GM13977 (cell line): ENCODE measurements around the gene COMT.

Experiments used
- DNase-seq: peaks from one replicate; pipeline ENCODE4 v3.0.0; 2012; ENCODE audit warnings: low spot score
- in situ Hi-C: fragments of 300-500 bp; cut with MboI; formaldehyde crosslinking; loops from one replicate; pipeline ENCODE4 v1.12.0; 2022; ENCODE audit warnings: low sequenced_read_pairs, low pct_unique_long_range_greater_than_20kb, mixed read lengths, inconsistent platforms; ENCODE audit not compliant: unreplicated experiment
- TF ChIP-seq, protein P1 (sequence below): IDR thresholded peaks from 2 replicates; pipeline ENCODE4 v1.5.1; 2012; ENCODE audit warnings: mild to moderate bottlenecking, control low read depth; ENCODE audit not compliant: insufficient read depth; ENCODE audit errors: extremely low read depth, missing control alignments

Gene COMT

GRCh38 chr22:19948057-19948760 is 6.6 kb downstream of the COMT start:
- DNase-seq = no peak
- TF ChIP-seq, protein P1, sequence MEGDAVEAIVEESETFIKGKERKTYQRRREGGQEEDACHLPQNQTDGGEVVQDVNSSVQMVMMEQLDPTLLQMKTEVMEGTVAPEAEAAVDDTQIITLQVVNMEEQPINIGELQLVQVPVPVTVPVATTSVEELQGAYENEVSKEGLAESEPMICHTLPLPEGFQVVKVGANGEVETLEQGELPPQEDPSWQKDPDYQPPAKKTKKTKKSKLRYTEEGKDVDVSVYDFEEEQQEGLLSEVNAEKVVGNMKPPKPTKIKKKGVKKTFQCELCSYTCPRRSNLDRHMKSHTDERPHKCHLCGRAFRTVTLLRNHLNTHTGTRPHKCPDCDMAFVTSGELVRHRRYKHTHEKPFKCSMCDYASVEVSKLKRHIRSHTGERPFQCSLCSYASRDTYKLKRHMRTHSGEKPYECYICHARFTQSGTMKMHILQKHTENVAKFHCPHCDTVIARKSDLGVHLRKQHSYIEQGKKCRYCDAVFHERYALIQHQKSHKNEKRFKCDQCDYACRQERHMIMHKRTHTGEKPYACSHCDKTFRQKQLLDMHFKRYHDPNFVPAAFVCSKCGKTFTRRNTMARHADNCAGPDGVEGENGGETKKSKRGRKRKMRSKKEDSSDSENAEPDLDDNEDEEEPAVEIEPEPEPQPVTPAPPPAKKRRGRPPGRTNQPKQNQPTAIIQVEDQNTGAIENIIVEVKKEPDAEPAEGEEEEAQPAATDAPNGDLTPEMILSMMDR = no peak
- in situ Hi-C loops = no loop called here

DNA sequence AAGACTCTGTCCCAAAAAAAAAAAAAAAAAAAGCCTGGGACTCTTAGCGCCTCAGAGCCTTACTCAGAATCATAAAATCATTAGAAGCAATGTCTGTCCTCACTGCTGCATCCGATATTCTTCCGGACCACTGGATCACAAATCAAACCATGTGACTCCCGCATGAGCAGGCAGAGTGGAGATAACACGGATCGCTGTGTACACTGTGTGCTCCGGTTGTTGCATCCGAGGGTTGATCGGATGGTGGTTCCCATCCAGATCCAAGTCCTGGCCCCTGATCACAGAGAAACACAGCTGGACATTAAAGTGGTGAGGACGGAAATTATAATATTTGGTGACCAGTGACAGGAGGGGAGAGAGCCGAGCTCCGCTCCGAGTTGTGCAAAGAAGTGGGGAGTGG is 9.8 kb downstream of the COMT start:
- in situ Hi-C loops = loop anchor here (25.0 kb wide), 2 partner anchors 89 to 336 kb away; partner anchors contain the start of genes GNB1L and RTL10
- no peak for DNase-seq
- TF ChIP-seq, protein P1 = no peak

DNA sequence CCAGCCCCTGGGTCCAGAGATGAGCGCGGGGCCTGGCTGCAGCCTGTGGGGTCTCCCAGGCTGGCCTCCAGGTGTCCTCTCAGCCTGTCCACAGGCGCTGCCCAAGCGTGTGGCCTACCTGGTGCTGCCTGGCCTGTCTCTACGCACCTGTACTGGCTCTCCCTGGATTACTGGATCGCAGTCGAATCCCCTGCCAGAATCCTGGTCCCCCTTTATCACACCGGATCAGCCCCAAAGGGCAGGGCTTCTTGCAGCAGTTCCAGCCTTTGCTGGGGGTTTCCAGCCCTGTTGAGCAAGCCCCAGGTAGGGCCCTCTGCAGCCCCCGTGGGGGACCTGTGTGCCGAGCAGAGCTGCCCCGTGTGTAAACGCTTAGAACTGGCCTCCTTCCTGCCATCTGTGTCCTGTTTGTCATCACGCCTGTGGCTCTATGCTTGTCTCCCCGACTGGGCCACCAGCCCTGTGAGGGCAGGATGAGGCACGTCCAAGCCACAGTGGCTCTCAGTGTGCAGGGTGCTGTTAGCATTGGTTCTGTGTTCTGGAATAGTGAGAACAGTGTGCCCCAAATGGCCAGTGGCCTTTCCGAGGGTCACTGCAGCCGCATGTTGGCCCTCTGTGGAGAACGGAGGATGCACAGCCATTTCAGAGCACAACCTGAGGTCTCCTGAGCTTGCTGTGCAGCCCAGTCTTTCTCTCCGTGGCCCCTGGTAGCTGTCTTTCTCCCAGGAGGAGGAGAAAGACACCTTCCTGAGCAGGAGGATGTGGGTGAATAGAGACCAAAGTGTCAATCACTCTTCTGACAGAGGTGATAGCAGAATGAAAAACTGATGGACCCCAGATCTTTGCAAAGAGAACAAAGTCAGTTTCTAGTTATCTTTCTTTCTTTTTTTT is 13.9 kb downstream of the COMT start:
- in situ Hi-C loops = loop anchor here (25.0 kb wide), 2 partner anchors 93 to 332 kb away; partner anchors contain the start of genes GNB1L and RTL10
- TF ChIP-seq, protein P1 = no peak
- no peak for DNase-seq

GRCh38 chr22:19957445-19957844 is 15.9 kb downstream of the COMT start:
- TF ChIP-seq, protein P1 = no peak
- in situ Hi-C loops = loop anchor here (25.0 kb wide), 2 partner anchors 95 to 330 kb away; partner anchors contain the start of genes GNB1L and RTL10
- no peak for DNase-seq

DNA sequence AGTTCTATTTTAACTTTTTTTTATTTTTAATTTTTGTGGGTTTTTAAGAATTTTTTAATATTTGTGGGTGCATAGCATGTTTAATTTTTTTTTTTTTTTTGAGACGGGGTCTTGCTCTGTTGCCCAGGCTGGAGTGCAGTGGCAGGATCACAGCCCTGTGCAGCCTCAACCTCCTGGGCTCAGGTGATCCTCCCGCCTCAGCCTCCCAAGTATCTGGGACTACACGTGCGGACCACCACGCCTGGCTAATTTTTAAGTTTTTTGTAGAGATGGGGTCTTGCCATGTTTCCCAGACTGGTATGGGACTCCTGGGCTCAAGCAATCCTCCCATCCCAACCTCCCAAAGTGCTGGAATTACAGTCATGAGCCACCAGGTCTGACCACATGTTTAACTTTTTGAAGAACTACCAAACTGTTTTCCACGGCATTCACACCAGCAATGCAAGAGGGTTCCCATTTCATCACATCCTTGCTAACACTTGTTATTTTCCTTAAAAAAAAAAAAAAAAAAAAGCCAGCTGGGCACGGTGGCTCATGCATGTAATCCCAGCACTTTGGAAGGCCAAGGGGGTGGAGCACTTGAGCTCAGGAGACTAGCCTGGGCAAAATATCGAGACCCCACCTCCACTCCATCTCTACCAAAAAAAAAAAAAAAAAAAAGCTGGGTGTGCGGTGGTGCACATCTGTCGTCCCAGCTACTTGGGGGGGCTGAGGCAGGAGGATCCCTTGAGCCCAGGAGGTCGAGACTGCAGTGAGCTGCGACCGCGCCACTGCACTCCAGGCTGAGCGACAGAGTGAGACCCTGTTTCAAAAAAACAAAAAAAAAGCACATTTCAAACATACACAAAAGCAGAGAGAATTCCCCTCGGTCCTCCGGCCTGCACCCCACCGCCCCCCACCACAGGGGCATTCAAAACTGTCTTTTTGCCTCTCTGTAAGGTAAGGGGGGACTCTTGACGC is 16.8 kb downstream of the COMT start:
- in situ Hi-C loops = loop anchor here (25.0 kb wide), 2 partner anchors 96 to 329 kb away; partner anchors contain the start of genes GNB1L and RTL10
- TF ChIP-seq, protein P1 = no peak

More for the DNA sequence above, 16.8 kb downstream of the COMT start:
- DNase-seq = no peak
